Measurements from ENCODE around the gene ENDOV.

ENDOV gene

DNA sequence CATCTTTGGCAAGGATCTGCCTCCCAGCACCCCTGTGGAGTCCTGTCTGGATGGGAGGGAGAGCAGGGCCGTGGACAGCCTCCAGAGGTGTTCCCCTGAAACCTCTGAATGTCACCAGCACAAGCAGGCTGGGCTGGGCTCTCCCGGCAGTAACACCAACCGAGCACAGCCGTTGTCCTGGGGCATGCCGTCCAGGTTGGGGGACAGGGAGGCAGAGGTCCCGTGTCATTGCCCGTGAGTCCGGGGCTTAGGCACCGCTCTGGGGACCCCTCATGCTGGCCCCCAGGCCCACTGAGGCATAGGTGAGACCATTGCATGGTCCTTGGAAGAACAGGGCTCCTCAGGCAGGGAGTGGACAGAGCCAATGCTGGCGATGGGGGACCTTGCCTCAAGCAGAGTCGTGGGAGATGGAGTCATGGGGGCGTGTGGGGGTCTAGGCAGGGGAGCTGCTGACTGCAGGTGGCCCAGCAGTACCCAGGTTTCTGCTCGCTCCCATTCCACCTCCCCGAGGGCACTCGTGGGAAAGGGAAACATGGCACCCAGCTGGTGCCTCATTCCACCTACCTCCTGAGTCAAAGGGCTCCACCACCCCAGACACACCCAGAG is 17.5 kb downstream of the ENDOV start:
- no peak for DNase-seq

DNA sequence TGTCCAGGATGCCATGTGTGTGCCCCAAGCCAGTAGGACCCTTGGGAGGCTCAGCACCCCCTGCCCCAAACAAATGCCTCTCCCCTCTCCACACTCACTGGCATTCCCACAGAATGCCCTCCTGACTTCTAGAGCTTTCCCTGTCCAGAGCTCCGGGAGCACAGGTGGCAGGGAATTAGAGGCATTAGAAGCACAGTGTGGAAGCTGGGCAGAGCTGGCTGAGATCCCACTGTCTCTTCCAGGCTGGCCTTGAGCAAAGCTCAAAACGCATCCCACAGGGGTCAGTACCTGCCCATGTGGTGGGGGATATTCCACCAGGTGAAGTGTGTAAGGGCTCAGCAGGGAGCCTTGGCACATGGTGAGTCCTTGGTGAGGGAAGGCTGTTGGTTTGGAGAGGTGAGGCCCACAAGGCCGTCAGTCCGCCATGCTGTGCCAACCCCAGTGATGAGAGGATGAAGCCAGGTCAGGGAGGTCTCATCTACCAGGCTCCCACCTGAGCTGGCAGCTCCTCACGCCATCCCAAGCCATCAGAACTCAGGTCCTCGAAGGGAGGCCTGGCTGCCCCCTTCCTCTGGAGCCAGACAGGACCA is 18.1 kb downstream of the ENDOV start:
- DNase-seq, result no peak

DNA sequence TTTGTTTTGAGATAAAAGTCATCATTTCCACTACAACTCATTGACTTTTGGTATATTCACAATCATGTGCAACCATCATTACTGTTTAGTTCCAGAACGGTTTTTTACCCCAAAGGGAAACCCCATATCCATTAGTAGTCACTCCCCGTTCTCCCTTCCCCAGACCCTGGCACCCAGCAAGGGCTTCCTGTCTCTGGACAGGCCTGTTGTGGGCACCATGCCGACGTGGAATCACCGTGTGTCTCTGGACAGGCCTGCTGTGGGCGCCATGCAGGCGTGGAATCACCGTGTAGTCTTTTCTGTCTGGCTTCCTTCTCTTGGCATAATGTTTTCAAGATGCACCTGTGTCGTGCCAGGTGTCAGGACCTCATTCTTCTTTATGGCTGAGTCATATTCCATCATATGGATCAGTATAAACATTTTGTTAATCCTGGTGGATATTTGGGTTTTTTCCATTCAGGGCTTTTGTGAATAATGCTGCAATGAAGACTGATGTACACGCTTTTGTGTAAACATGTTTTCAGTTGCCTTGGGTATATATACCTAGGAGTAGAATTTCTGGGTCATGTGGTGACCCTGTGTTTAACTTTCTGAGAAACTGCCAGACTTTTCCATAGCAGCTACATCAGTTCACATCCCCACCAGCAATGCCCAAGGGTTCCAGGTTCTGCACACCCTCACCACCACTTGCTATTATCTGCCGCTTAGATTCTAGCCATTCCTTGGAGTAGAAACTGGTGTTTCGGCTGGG is 19.1 kb downstream of the ENDOV start:
- DNase-seq, result no peak

DNA sequence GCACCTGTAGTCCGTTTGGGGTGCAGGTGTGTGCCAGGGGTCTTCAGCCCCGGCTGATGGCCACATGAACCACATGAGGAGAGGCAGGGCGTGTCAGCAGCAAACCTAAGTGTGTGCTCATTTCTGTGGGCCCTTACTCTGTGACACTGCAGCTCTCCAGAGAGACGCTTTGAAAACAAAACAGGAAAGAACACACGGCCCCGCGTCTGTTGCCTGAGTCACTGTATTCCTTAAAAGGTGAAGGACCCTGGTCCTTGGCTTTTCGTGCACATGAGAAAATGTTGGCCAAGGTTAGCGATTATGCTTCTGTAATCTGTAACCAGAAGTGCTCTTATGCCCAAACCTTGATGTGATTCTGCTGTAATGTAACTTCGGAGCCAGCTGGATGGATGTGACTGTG is 22.6 kb downstream of the ENDOV start:
- DNase-seq, result no peak

DNA sequence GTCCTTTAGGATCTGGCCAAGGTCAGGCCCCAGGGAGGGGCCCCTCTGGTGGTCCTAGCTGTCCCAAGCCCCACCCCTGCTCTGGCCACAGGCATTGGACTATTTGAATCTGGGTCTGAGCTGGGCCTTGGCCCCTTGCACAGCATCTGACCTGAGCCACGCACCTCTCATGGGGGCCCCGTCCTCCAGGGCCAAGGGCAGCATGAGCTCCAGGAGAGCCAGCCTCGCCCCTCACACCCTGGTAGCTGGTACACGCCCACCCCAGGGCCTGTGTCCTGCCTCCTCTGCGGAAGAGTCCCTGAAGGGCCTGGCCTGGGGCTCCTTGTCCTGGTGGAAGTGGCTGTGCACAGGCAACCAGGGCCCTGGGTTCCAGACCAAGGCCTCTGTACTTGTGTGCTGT is 23.8 kb downstream of the ENDOV start:
- DNase-seq, result no peak

DNA sequence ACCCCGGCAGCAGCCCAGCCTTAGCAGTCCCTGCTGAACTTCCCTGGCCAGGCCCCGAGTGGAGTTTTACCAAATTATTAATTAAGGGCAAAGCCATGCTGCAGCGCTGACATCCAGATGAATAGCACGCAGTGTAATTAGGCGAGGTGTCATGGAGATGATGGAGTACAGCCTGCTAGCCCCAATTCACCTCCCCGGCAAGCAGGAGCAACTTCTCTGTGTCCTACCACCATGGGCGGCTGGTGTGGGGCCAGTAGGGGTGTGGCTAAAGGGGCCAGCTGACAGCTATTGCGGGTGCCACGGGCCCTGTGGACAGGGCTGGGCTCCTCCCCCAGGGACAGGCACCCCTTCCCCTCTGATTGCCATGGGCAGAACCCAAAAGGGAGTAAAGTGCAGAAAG is 24.5 kb downstream of the ENDOV start:
- DNase-seq, result no peak

DNA sequence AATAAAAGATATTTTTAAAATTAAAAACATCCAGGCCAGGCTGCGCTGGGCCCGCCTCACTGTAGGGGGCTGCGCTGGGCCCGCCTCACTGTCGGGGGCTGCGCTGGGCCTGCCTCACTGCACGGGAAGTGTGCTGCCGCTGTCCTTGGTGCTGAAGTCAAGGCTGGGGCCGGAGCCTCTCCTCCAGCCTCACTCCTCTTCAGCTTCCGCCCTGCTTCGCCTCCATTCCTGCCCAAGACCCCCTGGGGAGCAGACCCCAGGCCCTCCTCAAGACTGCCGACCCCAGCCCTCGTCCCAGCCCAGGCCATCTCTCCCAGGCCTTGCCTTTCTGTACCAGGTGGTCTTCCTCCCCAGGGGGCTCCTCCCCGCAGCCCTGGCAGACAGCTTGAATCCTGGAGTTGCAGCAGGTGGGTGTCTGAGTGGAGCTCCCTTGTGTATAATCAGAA is 26.2 kb downstream of the ENDOV start:
- DNase-seq, result no peak

DNA sequence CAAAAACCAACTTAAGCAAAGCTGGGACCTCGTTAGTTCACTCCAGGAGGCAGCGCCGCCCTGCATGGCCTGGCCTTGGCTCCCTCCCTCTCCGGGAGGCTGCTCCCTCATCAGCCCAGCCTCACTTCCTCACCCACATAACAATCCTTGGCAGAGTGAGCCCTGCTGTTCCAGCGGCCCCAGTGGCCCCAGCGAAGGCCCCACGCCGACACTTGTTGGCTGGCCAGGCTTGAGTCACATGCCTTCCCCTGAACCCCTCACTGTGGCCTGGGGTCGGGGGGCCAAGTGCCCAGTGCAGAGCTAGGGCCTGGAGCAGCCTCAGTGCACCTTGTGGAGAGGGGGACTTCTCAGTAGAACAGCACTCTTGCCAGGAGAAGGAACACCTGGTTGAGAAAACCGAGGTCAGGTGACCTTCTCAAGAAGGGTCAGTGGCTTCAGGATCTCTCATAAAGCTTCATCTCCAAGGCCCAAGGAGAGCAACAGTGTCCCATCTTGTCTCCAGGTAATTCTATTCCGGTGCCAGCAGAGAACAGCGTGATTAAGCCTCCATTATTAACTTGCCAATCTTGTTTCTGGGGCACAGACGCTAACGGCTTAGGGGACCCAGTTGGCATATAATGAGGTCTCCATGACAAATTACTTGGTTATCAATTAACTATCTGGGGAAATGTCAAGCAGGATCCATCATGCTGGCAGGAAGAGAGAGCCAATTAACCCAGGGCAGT is 26.8 kb downstream of the ENDOV start:
- no peak for DNase-seq

DNA sequence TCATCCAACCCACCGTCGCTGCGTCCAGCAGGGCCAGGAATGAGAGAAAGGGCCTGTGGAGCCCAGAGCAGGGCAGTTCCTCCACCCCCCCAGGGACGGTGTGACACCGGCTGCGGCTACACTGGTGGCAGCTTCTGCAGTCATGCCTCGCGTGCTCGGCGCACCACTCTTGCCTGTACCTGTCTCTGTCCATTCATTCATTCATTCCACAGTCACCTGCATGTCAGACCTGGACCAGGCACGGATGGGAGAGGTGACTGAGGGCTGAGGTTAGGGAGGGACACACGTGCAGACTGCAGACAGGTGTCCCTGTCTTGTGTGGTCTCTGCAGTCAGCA is 27.3 kb downstream of the ENDOV start:
- no peak for DNase-seq

DNA sequence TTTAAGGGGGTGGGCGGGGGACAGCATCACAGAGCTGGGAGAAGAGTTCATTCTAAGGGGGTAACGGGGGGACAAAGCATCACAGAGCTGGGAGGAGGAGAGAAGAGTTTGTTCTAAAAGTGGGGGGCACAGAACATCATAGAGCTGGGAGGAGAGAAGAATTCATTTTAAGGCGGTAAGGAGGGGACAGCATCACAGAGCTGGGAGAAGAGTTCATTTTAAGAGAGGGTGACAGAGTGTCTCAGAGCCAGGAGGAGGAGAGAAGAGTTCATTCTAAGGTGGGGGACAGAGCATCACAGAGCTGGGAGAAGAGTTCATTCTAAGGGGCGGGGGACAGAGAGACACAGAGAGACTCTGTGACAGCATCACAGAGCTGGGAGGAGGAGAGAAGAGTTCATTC is 27.8 kb downstream of the ENDOV start:
- no peak for DNase-seq

DNA sequence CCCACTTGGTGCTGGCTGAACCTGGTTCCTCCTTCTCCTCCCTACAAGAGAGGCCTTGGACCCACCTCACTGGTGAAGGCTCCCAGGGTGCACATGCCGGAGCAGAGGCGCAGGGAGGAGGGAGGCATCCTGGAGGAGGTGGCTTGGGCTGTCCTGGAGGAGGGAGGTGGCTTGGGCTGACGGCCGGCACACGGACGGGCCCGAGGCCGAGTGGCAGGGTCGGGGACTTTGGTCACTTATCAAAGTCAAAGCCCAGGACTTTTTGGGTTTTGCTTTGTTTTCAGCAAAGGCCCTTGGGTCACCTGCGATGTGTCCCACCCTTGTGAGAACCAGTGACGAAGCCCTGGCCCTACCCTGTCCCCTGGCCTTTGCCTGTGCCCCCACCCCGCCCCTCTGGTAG is 28.5 kb downstream of the ENDOV start:
- no peak for DNase-seq

DNA sequence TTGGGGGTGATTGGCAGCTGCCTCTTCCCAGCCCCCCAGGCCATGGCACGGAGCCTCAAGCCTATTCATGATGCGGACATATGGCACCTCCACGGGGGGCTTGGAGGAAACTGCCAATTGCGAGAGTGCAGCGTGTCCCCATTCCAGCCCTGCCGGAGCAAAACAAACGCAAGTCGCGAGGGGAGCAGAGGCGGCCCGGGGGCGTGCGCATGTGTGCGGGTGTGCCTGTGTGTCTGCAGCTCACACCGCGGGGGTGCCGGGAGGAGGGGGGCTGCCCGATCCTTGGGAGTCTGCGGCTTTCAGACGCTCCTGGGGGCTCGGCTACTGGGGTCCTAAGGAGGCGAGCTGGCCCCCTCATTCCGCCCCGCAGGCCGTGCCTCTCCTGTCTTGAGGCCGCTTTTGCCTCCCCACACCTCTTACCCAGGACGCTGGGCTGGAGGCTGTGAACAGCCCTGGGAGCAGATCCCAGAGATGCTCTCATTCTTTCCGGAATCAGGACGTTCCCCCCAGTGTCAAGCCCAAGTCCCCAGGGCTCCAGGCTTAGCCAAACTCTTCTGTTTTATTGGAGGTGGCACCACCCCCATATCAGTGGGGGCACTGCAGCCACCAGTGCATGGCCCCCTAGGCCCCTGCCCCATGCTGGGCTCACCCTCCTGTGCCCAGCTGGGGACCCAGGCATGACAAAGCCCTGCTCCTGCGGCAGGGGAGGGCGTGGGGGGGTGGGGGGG is 29.1 kb downstream of the ENDOV start:
- no peak for DNase-seq

DNA sequence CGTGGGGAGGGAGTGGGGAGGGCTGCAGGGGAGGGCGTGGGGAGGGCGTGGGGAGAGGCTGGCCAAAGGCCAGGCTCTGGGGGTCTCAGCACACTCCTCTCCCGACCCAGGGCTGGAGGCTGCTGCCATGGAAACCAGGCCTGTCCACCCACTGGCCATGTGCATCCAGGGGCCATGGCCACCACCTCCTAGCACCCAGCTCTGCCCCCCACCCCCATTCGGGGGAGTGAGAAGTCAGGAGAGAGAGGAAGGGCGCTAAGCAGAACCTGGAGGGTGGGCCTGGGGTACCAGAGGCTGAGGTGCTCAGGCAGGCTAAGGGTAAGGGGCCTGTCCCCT is 29.6 kb downstream of the ENDOV start:
- DNase-seq, result no peak

DNA sequence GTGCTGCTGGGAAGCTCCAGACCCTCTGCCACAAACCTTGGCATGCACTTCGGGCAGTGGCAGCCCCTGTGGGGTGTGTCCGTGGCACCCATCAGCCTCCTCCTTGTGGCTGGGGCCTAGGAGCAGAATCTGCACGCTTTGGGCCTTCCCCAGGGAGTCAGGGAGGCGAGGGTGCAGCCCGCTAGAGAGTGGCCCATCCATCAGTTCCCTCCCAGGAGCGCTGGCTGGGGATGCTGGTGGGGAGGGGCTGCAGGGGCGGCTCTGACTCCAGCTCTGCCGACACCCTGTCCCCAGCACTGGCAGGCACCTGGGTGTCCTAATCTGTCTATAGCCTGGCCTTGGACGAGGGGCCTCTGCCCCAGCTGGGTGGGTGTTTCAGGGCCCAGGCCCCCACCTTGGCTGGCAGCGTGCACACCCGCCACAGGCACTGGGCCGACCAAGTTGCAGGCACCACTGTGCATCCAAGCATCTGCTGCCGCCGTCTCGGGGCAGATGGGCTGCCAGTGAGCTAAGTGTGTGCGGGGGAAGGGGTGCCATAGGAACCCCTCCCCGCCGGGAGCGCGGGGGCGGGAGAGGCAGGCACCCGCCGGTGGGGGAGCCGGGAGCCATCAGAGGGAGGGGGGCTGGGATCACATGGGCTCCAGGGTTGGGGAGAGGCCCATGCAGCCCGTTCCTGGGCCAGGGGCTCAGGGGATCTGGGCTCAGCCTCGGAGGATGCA is 30.2 kb downstream of the ENDOV start:
- DNase-seq, result no peak

DNA sequence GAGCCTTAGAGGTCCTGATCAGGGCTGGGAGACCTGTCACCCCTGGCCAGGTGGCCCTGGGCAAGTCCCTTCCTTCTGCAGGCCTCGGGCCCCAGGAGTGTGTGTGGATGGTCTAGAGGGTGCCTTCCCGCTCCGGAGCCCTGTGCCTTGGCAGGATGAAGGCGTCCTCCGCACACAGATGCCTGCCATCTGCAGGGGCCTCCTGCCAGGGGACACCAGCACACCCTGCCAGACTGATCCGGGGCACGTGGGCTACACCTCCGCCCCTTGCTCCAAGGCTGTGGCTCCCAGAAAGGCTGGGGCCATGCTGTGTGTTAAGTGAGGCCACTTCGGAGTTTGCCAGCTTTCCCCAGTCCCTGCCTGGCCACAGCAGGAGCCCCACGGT is 30.8 kb downstream of the ENDOV start:
- no peak for DNase-seq

DNA sequence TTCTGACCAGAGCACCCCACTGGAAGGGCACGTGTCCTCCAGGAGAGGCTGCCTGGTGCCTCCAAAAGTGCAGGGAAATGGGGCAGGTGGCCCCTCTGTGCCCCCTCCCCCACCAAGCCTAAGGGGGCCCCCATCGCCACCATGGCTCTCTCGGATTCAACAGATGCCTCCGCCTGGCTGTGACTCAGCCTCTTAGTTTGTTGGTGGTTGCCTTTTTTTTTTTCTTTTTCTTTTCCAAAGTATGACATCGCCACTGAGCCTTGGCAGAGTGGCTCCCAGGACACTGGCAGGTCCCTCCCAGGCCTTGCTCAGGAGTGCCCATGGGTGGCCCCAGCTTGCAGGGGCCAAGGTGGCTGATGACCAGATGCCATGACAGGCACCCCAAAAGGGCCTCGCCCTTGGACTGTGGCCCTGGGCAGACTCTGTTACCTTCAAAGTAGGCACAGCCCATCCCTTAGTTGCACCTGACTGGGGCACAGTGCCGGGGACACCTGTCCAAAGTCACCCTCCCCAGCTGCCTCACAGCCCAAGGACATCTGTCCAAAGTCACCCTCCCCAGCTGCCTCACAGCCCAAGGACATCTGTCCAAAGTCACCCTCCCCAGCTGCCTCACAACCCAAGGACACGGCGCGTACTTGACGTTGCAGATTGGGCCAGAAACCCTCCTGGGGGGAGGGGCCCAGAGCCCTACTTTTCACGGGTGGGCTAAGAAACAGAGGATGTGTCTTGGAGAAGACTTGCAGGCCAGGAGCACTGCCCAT is 31.9 kb downstream of the ENDOV start:
- DNase-seq, result no peak

DNA sequence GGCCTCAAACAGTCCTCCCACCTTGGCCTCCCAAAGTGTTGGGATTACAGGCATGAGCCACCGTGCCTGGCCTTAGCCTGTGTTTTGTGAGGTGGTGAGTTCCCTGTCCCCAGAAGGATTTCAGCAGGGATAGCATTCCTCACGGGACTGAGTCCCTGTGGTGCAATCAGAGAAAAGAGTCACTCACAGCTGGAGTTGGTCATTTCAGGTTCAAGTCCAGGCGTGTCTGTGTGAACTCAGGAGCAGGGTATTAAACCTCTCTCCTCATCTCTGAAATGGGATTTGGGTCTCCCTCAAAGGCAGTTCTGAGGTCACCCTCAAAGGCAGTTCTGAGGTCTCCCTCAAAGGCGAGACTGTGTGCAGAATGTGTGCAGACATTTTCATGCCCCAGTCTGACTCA is 32.8 kb downstream of the ENDOV start:
- no peak for DNase-seq

DNA sequence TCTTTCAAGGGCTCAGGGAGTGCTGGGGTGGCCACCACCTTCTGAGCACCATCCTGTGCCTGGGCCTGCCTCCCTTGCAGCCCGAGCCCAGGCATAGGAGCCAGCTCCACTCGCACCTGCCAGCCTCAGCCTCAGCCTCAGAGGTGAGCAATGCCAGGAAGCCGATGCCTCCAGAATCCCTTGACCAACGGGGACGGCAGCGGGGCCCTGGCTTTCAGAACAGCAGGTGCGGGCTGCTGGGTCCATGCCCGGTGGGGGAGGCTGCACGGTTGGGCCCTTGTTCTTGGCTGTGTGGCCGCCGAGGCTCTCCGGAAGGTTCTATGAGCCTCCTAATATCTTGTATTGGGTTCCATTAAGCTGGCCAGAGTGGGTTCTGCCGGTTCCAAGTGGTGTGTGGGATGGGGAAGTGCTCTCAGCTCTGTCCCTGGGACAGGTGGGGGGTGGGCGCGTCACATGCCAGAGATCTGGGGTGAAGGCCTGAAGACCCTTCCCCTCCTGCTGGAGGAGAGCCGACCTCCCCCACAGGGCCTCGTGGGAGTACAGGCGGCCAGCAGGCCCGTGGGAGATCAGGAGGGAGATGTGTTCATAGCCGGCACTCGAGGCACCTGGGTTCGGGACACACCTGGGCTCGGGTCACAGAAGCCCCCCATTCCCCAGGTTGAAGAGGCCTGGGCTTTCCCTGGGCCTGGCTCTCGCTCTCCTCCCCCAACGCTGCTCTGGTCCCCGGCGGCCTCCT is 34.4 kb downstream of the ENDOV start:
- DNase-seq, result no peak

DNA sequence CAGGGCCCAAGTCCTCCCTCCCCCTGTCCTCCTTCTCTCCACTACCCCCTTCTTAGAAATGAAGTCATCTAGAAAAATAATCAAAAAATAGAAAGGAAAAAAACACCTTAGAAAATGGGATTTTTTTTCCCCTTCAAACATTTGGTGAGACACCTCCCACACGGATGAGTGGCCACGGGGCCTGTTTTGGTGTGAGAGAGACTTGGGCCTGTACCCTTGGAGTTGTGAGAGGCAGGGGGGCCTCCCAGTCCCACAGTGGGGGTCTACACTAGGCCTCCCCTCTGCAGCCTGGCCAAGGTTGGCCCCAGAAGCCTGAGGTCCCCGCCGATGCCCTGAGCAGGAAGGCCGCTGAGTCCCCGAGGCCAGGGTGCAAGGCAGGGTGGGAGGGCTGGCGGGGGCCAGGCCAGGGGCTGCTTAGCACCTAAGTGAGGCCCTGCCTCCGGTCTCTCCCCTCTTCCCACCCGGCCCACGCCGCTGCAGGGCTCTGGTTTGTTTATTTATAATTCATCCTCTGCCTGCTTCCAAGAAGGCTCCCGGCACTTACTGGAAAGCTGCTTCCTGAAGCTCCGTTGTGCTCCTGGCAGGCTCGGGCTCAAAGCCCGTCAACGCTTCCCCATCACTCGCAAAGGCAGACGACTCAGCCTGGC is 35.1 kb downstream of the ENDOV start:
- no peak for DNase-seq

DNA sequence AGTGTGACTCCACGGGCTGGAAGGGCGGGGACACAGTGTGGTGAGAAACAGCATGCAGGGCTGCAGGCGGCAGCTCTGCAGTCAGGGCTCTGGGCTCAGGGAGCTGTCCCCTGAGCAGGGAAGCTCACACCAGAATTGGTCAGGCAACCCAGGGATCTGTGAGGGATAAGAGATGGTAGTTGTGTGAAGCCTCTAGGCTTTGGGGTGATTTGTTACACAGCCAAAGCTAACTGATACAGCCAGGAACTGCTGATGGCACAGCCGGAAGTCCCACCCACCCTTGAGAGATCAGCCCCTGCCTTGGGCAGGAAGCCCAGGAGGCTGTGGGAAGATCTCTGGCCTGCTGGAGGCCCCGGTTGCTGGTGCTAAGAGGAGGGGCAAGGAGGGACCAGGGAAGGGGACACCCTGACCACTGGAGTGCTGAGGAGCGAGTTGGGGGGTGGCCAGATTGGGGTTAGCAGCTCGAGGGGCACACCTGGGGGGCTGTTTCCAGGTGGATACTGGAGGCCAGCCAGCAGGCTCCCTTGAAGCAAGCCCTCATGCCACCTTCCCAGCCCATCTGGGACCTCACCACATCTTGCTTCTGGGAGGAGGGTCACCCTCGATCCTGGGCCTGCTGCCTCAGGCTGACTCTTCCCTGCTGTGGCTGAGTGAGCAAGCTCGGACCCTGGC is 36.3 kb downstream of the ENDOV start:
- DNase-seq, result no peak
